A375 (cell line): ENCODE measurements around the gene NBEA. TPM values are rescaled to one million over a fixed set of nuclear protein-coding genes. Genes with fewer than 3 reads are reported as not detected.

Source experiments
- small RNA-seq: library from RNA; depleted of rRNA; stranded (forward); fragments of <200 nt; gene quantifications from one replicate; pipeline ENCODE3, GENCODE V24; 2014
- total RNA-seq: library from RNA; depleted of rRNA; stranded (reverse); fragments of >200 nt; shearing (Covaris generic); gene quantifications from 2 replicates; pipeline ENCODE4 v1.2.3, GENCODE V29; 2014; rRNA removed

Gene NBEA
- 3.1 and 3.2 TPM in 2 replicates for total RNA-seq

GRCh38 chr13:34941835-34942731 lies at the start of gene NBEA:
NBEA (plus strand) TSS chr13:34942270; CDS start chr13:34942821, 551 bp downstream.

GRCh38 chr13:35475960-35476943 lies 534.2 kb downstream of the NBEA start, which contains the start of gene MAB21L1:
MAB21L1 (minus strand) TSS chr13:35476689; CDS start chr13:35476138, 551 bp downstream.

Small RNA genes within 50 kb of the gene (small RNA-seq; reads per million reads assigned to genes)
- gene RF00017: not detected
